ENCODE data around the gene STAT4.

Gene STAT4

DNA sequence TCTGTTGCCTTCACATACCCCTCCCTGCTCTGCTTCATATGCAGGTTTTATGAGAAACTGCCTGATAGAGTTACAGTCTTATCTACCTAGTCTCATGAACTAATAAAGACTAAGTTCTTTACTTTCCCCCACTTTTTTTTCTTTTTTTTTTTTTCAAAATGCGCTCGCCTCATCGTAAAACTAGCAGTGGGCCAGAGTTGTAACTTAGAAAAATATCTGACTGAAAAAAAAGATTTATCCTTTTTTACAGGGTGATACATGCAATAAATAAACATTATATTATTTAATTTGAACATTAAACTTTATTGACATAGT lies 83.9 kb downstream of the STAT4 start:
- no peak overlapping the region for H3K9ac ChIP-seq (ENCODE audit: low read depth in 1 of 2, low read length in 2 of 2)
- no peaks in the 10 kb centered on the region for H3K27me3 ChIP-seq (ENCODE audit: control insufficient read depth in 1 of 2, insufficient read depth in 2 of 2, low read length in 2 of 2)
- H3K36me3 ChIP-seq (ENCODE audit: control insufficient read depth in 1 of 2, insufficient read depth in 2 of 2, low read length in 2 of 2), result no peaks in the 10 kb centered on the region
- H3K4me1 ChIP-seq (ENCODE audit: control insufficient read depth in 1 of 2, insufficient read depth in 2 of 2, low read length in 2 of 2), result no peaks in the 10 kb centered on the region
- H3K9me3 ChIP-seq (ENCODE audit: control insufficient read depth in 1 of 2, low read length in 2 of 2), result no peaks in the 10 kb centered on the region
- no peak overlapping the region for H3K4me3 ChIP-seq (ENCODE audit: low read depth in 1 of 2, low read length in 2 of 2)
- no peak overlapping the region for H3K27ac ChIP-seq (ENCODE audit: low read depth, low read length)

- Histone ChIP-seq H3K4me3 (ENCODE audit: low read depth in 1 of 2, low read length in 2 of 2) (no peak overlapping the region), H3K4me1 (ENCODE audit: control insufficient read depth in 1 of 2, insufficient read depth in 2 of 2, low read length in 2 of 2) (no peaks in the 10 kb centered on the region), H3K9ac (ENCODE audit: low read depth in 1 of 2, low read length in 2 of 2) (no peak overlapping the region), H3K9me3 (ENCODE audit: control insufficient read depth in 1 of 2, low read length in 2 of 2) (no peaks in the 10 kb centered on the region), H3K36me3 (ENCODE audit: control insufficient read depth in 1 of 2, insufficient read depth in 2 of 2, low read length in 2 of 2) (no peaks in the 10 kb centered on the region), H3K27me3 (ENCODE audit: control insufficient read depth in 1 of 2, insufficient read depth in 2 of 2, low read length in 2 of 2) (no peaks in the 10 kb centered on the region), H3K27ac (ENCODE audit: low read depth, low read length) (no peak overlapping the region)
These were observed 84.4 kb downstream of the STAT4 start for GRCh38 chr2:191066197-191066918.

- no peak overlapping the region for H3K9ac ChIP-seq (ENCODE audit: low read depth in 1 of 2, low read length in 2 of 2)
- no peaks in the 10 kb centered on the region for H3K4me1 ChIP-seq (ENCODE audit: control insufficient read depth in 1 of 2, insufficient read depth in 2 of 2, low read length in 2 of 2)
- no peaks in the 10 kb centered on the region for H3K27me3 ChIP-seq (ENCODE audit: control insufficient read depth in 1 of 2, insufficient read depth in 2 of 2, low read length in 2 of 2)
- H3K27ac ChIP-seq (ENCODE audit: low read depth, low read length), result no peak overlapping the region
- H3K36me3 ChIP-seq (ENCODE audit: control insufficient read depth in 1 of 2, insufficient read depth in 2 of 2, low read length in 2 of 2), result no peaks in the 10 kb centered on the region
- H3K4me3 ChIP-seq (ENCODE audit: low read depth in 1 of 2, low read length in 2 of 2), result no peak overlapping the region
- no peaks in the 10 kb centered on the region for H3K9me3 ChIP-seq (ENCODE audit: control insufficient read depth in 1 of 2, low read length in 2 of 2)
These were observed 85.0 kb downstream of the STAT4 start for GRCh38 chr2:191065785-191066184.

GRCh38 chr2:191064590-191064989 lies 86.2 kb downstream of the STAT4 start:
- no peaks in the 10 kb centered on the region for H3K27me3 ChIP-seq (ENCODE audit: control insufficient read depth in 1 of 2, insufficient read depth in 2 of 2, low read length in 2 of 2)
- H3K4me3 ChIP-seq (ENCODE audit: low read depth in 1 of 2, low read length in 2 of 2), result no peak overlapping the region
- H3K27ac ChIP-seq (ENCODE audit: low read depth, low read length), result no peak overlapping the region
- no peaks in the 10 kb centered on the region for H3K4me1 ChIP-seq (ENCODE audit: control insufficient read depth in 1 of 2, insufficient read depth in 2 of 2, low read length in 2 of 2)
- H3K9ac ChIP-seq (ENCODE audit: low read depth in 1 of 2, low read length in 2 of 2), result peak overlapping the region in 1 of 2 donors; percentile 2
- no peaks in the 10 kb centered on the region for H3K36me3 ChIP-seq (ENCODE audit: control insufficient read depth in 1 of 2, insufficient read depth in 2 of 2, low read length in 2 of 2)
- H3K9me3 ChIP-seq (ENCODE audit: control insufficient read depth in 1 of 2, low read length in 2 of 2), result no peaks in the 10 kb centered on the region

GRCh38 chr2:191063584-191063983 lies 87.2 kb downstream of the STAT4 start:
- no peak overlapping the region for H3K9ac ChIP-seq (ENCODE audit: low read depth in 1 of 2, low read length in 2 of 2)
- H3K27ac ChIP-seq (ENCODE audit: low read depth, low read length), result no peak overlapping the region
- no peak overlapping the region for H3K4me3 ChIP-seq (ENCODE audit: low read depth in 1 of 2, low read length in 2 of 2)
- H3K27me3 ChIP-seq (ENCODE audit: control insufficient read depth in 1 of 2, insufficient read depth in 2 of 2, low read length in 2 of 2), result no peaks in the 10 kb centered on the region
- no peaks in the 10 kb centered on the region for H3K36me3 ChIP-seq (ENCODE audit: control insufficient read depth in 1 of 2, insufficient read depth in 2 of 2, low read length in 2 of 2)
- no peaks in the 10 kb centered on the region for H3K4me1 ChIP-seq (ENCODE audit: control insufficient read depth in 1 of 2, insufficient read depth in 2 of 2, low read length in 2 of 2)
- H3K9me3 ChIP-seq (ENCODE audit: control insufficient read depth in 1 of 2, low read length in 2 of 2), result no peaks in the 10 kb centered on the region

GRCh38 chr2:191061381-191061980 lies 89.3 kb downstream of the STAT4 start:
- Histone ChIP-seq H3K36me3 (ENCODE audit: control insufficient read depth in 1 of 2, insufficient read depth in 2 of 2, low read length in 2 of 2) (no peaks in the 10 kb centered on the region), H3K27me3 (ENCODE audit: control insufficient read depth in 1 of 2, insufficient read depth in 2 of 2, low read length in 2 of 2) (no peaks in the 10 kb centered on the region), H3K9ac (ENCODE audit: low read depth in 1 of 2, low read length in 2 of 2) (no peak overlapping the region), H3K9me3 (ENCODE audit: control insufficient read depth in 1 of 2, low read length in 2 of 2) (no peaks in the 10 kb centered on the region), H3K4me1 (ENCODE audit: control insufficient read depth in 1 of 2, insufficient read depth in 2 of 2, low read length in 2 of 2) (no peaks in the 10 kb centered on the region), H3K27ac (ENCODE audit: low read depth, low read length) (no peak overlapping the region), H3K4me3 (ENCODE audit: low read depth in 1 of 2, low read length in 2 of 2) (no peak overlapping the region)

DNA sequence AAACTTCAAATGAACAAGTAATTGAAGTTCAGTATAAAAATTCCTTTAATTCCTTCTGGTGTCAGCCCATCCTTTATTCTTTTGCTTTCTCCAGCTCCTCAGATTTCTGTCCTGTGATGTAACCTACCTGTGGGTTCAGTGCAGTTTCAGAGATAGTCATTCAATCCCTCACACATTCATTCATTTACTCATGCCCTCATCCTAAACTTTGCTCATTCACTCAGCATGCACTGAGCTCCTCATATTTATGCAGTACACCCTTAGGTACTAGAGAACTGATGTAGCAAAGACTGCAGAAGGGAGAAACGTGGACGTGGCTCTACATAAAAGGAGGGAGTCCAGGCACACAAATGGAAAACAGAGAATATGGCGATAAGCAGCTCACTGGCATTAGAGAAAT lies 91.5 kb downstream of the STAT4 start:
- H3K9ac ChIP-seq (ENCODE audit: low read depth in 1 of 2, low read length in 2 of 2), result no peak overlapping the region
- no peak overlapping the region for H3K27ac ChIP-seq (ENCODE audit: low read depth, low read length)
- H3K36me3 ChIP-seq (ENCODE audit: control insufficient read depth in 1 of 2, insufficient read depth in 2 of 2, low read length in 2 of 2), result no peaks in the 10 kb centered on the region
- no peak overlapping the region for H3K4me3 ChIP-seq (ENCODE audit: low read depth in 1 of 2, low read length in 2 of 2)
- no peaks in the 10 kb centered on the region for H3K9me3 ChIP-seq (ENCODE audit: control insufficient read depth in 1 of 2, low read length in 2 of 2)
- no peaks in the 10 kb centered on the region for H3K4me1 ChIP-seq (ENCODE audit: control insufficient read depth in 1 of 2, insufficient read depth in 2 of 2, low read length in 2 of 2)
- H3K27me3 ChIP-seq (ENCODE audit: control insufficient read depth in 1 of 2, insufficient read depth in 2 of 2, low read length in 2 of 2), result no peaks in the 10 kb centered on the region

DNA sequence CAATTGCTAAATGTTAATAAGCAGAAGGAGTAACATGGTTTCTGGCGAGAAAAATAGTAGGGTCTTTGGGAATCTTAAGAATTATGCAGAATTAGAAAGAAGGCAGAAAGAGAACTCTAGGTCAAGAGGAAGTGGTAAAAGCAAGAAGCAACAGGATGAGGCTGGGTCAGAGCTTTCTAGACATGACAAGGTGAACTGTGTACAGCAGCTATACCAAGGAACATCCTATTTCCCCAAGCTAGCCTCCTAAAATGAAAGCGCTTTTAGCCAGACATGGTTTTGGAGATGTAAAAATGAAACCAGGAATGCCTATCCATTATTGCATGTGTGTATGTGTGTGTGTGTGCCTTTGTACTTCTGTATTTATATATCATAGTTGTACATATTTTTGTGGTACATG lies 94.6 kb downstream of the STAT4 start:
- Histone ChIP-seq H3K27me3 (ENCODE audit: control insufficient read depth in 1 of 2, insufficient read depth in 2 of 2, low read length in 2 of 2) (peaks cover 0 to 3% of the 10 kb centered on the region in 2 donors), H3K9ac (ENCODE audit: low read depth in 1 of 2, low read length in 2 of 2) (no peak overlapping the region), H3K9me3 (ENCODE audit: control insufficient read depth in 1 of 2, low read length in 2 of 2) (no peaks in the 10 kb centered on the region), H3K4me1 (ENCODE audit: control insufficient read depth in 1 of 2, insufficient read depth in 2 of 2, low read length in 2 of 2) (peaks cover 0 to 10% of the 10 kb centered on the region in 2 donors), H3K4me3 (ENCODE audit: low read depth in 1 of 2, low read length in 2 of 2) (no peak overlapping the region), H3K36me3 (ENCODE audit: control insufficient read depth in 1 of 2, insufficient read depth in 2 of 2, low read length in 2 of 2) (no peaks in the 10 kb centered on the region), H3K27ac (ENCODE audit: low read depth, low read length) (no peak overlapping the region)

DNA sequence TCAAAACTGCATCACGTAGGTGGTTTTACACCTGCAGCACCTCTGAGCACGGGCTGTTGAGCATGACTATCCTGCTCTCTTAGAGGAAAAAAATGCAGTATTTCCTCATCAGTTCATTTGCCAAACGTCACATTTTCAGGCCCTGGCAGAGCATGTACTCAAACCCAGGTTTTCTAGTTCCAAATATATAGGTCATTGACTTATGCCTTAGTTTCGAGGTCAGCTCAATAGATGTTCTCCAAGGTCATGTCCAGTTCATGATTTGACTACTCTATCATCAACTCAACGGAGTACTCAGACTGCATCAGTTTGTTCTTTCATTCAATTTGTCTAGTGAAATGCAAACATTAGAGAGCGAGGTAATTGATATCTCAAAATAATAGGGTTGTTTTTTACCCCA lies 97.5 kb downstream of the STAT4 start:
- peaks cover 0 to 10% of the 10 kb centered on the region in 2 donors for H3K4me1 ChIP-seq (ENCODE audit: control insufficient read depth in 1 of 2, insufficient read depth in 2 of 2, low read length in 2 of 2)
- no peaks in the 10 kb centered on the region for H3K9me3 ChIP-seq (ENCODE audit: control insufficient read depth in 1 of 2, low read length in 2 of 2)
- H3K27me3 ChIP-seq (ENCODE audit: control insufficient read depth in 1 of 2, insufficient read depth in 2 of 2, low read length in 2 of 2), result peaks cover 2 to 8% of the 10 kb centered on the region in 2 donors
- H3K9ac ChIP-seq (ENCODE audit: low read depth in 1 of 2, low read length in 2 of 2), result no peak overlapping the region
- H3K36me3 ChIP-seq (ENCODE audit: control insufficient read depth in 1 of 2, insufficient read depth in 2 of 2, low read length in 2 of 2), result no peaks in the 10 kb centered on the region
- H3K4me3 ChIP-seq (ENCODE audit: low read depth in 1 of 2, low read length in 2 of 2), result no peak overlapping the region
- no peak overlapping the region for H3K27ac ChIP-seq (ENCODE audit: low read depth, low read length)

GRCh38 chr2:191051825-191052778 lies 98.7 kb downstream of the STAT4 start:
- Histone ChIP-seq H3K9ac (ENCODE audit: low read depth in 1 of 2, low read length in 2 of 2) (no peak overlapping the region), H3K36me3 (ENCODE audit: control insufficient read depth in 1 of 2, insufficient read depth in 2 of 2, low read length in 2 of 2) (no peaks in the 10 kb centered on the region), H3K4me1 (ENCODE audit: control insufficient read depth in 1 of 2, insufficient read depth in 2 of 2, low read length in 2 of 2) (peaks cover 0 to 10% of the 10 kb centered on the region in 2 donors)

More at GRCh38 chr2:191051825-191052778, 98.7 kb downstream of the STAT4 start:
- no peaks in the 10 kb centered on the region for H3K9me3 ChIP-seq (ENCODE audit: control insufficient read depth in 1 of 2, low read length in 2 of 2)
- no peak overlapping the region for H3K4me3 ChIP-seq (ENCODE audit: low read depth in 1 of 2, low read length in 2 of 2)
- peaks cover 2 to 8% of the 10 kb centered on the region in 2 donors for H3K27me3 ChIP-seq (ENCODE audit: control insufficient read depth in 1 of 2, insufficient read depth in 2 of 2, low read length in 2 of 2)
- no peak overlapping the region for H3K27ac ChIP-seq (ENCODE audit: low read depth, low read length)

Data from duodenal mucosa (tissue), 2 donors.